HL-60 (cell line): Measurements from ENCODE around the gene LRFN2.

Experiments
- DNase-seq, 2 experiments: peaks; one replicate each; pipeline ENCODE4 v3.0.0-alpha.2; 2010 to 2020; ENCODE audit warnings: low read depth in 1 of 2, low spot score in 1 of 2
- H3K27ac ChIP-seq: fragments of 250-450 bp; sonication (Bioruptor Pico); replicated peaks from 2 replicates; pipeline ENCODE4 v1.5.1; 2020; ENCODE audit warnings: mild to moderate bottlenecking, moderate library complexity
- H3K27me3 ChIP-seq: fragments of 250-450 bp; sonication (Bioruptor Pico); 2 replicates; pipeline ENCODE4 v1.5.1; 2021; ENCODE audit warnings: mild to moderate bottlenecking, moderate library complexity; ENCODE audit not compliant: insufficient read depth, poor library complexity, severe bottlenecking
- H3K4me3 ChIP-seq: replicated peaks from 2 replicates; pipeline ENCODE4 v1.5.1; 2011; ENCODE audit warnings: mild to moderate bottlenecking, control low read depth, low read length; ENCODE audit not compliant: insufficient read depth
- CTCF ChIP-seq: IDR thresholded peaks from one replicate; pipeline ENCODE4 v1.5.1; 2011; ENCODE audit warnings: low read length, control low read depth, inconsistent platforms; ENCODE audit not compliant: insufficient read depth
- GABPA ChIP-seq: IDR thresholded peaks from 2 replicates; pipeline ENCODE4 v1.6.1; 2012; ENCODE audit warnings: low read depth
- POLR2AphosphoS5 ChIP-seq: IDR thresholded peaks from 2 replicates; pipeline ENCODE4 v1.6.1; 2012; ENCODE audit warnings: low read depth
- SPI1 ChIP-seq: IDR thresholded peaks from 2 replicates; pipeline ENCODE4 v1.6.1; 2012; ENCODE audit warnings: low read depth, mild to moderate bottlenecking, borderline replicate concordance
- TF ChIP-seq, protein P1 (sequence below): IDR thresholded peaks from 2 replicates; pipeline ENCODE4 v1.6.1; 2012; ENCODE audit warnings: low read depth; ENCODE audit not compliant: insufficient replicate concordance

LRFN2 gene

GRCh38 chr6:40524797-40525585 is 62.2 kb downstream of the LRFN2 start:
- no peak overlapping the region for H3K4me3 ChIP-seq
- H3K27ac ChIP-seq: no peak overlapping the region
- no peak for DNase-seq
- no peaks in the 10 kb centered on the region for H3K27me3 ChIP-seq
- TF ChIP-seq, protein P1, sequence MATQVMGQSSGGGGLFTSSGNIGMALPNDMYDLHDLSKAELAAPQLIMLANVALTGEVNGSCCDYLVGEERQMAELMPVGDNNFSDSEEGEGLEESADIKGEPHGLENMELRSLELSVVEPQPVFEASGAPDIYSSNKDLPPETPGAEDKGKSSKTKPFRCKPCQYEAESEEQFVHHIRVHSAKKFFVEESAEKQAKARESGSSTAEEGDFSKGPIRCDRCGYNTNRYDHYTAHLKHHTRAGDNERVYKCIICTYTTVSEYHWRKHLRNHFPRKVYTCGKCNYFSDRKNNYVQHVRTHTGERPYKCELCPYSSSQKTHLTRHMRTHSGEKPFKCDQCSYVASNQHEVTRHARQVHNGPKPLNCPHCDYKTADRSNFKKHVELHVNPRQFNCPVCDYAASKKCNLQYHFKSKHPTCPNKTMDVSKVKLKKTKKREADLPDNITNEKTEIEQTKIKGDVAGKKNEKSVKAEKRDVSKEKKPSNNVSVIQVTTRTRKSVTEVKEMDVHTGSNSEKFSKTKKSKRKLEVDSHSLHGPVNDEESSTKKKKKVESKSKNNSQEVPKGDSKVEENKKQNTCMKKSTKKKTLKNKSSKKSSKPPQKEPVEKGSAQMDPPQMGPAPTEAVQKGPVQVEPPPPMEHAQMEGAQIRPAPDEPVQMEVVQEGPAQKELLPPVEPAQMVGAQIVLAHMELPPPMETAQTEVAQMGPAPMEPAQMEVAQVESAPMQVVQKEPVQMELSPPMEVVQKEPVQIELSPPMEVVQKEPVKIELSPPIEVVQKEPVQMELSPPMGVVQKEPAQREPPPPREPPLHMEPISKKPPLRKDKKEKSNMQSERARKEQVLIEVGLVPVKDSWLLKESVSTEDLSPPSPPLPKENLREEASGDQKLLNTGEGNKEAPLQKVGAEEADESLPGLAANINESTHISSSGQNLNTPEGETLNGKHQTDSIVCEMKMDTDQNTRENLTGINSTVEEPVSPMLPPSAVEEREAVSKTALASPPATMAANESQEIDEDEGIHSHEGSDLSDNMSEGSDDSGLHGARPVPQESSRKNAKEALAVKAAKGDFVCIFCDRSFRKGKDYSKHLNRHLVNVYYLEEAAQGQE: no peak
- no peak for TF ChIP-seq GABPA
- no peak for TF ChIP-seq POLR2AphosphoS5
- TF ChIP-seq SPI1: no peak
- no peak for TF ChIP-seq CTCF

GRCh38 chr6:40523505-40524172 is 63.5 kb downstream of the LRFN2 start:
- no peak for DNase-seq
- Histone ChIP-seq H3K4me3 (no peak overlapping the region), H3K27ac (no peak overlapping the region), H3K27me3 (no peaks in the 10 kb centered on the region)
- TF ChIP-seq SPI1 (no peak), CTCF (no peak), GABPA (no peak), POLR2AphosphoS5 (no peak)
- TF ChIP-seq, protein P1: no peak

- Histone ChIP-seq H3K4me3 (no peak overlapping the region), H3K27me3 (no peaks in the 10 kb centered on the region), H3K27ac (no peak overlapping the region)
- no peak for TF ChIP-seq CTCF
- TF ChIP-seq GABPA: no peak
- TF ChIP-seq POLR2AphosphoS5: no peak
- TF ChIP-seq, protein P1: no peak
- TF ChIP-seq SPI1: no peak
- DNase-seq: no peak
Observed at GRCh38 chr6:40521496-40521895, 65.7 kb downstream of the LRFN2 start.
